Measurements from ENCODE around the gene STAT5A. TPM values are rescaled to one million over a fixed set of nuclear protein-coding genes. Genes with fewer than 3 reads are reported as not detected.
A peak's percentile ranks its signal among the peaks of the same experiment; 100 is the strongest.

The STAT5A gene
- total RNA-seq, 1 experiment from 2014 or later = 2.4 TPM

DNA sequence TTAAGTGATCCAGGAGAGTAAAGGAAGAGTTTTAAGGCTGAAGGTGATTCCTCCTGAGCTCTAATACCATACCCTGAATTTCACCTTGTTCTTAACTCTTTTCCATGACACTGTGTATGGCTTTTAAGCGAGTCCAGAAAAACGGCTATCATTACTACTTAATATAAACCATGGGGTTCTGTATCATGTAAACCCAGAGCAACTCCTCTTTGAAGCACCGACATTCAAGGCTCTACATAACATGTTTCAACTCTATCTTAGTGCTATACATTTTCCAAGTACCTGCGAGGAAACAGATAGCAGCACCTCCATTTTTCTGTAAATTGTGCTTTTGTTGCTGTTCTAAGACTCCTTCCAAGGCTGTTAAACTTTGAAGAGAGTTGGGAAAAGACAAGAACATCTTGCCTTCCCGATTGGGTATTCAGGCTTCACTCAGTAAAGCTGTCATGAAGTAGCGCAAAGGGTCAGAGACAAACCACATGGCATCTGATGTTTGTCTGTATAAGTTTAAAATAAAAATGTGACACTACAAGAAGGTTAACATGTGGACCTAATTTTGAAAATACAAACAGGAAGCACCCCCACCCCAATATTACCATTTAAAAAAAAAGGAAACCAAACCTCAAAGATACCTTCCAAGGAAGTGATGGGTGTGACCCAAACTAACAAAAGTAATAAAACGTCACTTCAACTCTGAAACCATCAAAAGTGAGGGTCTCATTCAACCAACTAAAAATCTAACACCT, 16.0 kb upstream of the STAT5A start:
- H3K4me1 Mint-ChIP-seq (ENCODE audit: low read depth, unreplicated experiment) = peaks cover 34% of the 10 kb centered on the region
- TF ChIP-seq, protein P1, sequence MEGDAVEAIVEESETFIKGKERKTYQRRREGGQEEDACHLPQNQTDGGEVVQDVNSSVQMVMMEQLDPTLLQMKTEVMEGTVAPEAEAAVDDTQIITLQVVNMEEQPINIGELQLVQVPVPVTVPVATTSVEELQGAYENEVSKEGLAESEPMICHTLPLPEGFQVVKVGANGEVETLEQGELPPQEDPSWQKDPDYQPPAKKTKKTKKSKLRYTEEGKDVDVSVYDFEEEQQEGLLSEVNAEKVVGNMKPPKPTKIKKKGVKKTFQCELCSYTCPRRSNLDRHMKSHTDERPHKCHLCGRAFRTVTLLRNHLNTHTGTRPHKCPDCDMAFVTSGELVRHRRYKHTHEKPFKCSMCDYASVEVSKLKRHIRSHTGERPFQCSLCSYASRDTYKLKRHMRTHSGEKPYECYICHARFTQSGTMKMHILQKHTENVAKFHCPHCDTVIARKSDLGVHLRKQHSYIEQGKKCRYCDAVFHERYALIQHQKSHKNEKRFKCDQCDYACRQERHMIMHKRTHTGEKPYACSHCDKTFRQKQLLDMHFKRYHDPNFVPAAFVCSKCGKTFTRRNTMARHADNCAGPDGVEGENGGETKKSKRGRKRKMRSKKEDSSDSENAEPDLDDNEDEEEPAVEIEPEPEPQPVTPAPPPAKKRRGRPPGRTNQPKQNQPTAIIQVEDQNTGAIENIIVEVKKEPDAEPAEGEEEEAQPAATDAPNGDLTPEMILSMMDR (IDR thresholded peaks at IDR 0.05; ENCODE audit: insufficient read depth in 1 of 2, low read depth in 1 of 2, low read length in 1 of 2, severe bottlenecking in 1 of 2, unreplicated experiment in 1 of 2) = no peak
- Histone ChIP-seq H3K4me1 (peaks cover 15% of the 10 kb centered on the region), H3K4me3 (ENCODE audit: low read depth, low read length) (no peak overlapping the region), H3K36me3 (ENCODE audit: control insufficient read depth, insufficient read depth, low read length) (no peaks in the 10 kb centered on the region), H3K9me3 (no peaks in the 10 kb centered on the region), H3K27me3 (replicated peaks; ENCODE audit: control insufficient read depth, insufficient read depth, low read length) (no peaks in the 10 kb centered on the region)
- ChIA-PET POLR2A (no interaction called here), CTCF (no interaction called here)
- no peaks in the 10 kb centered on the region for H3K36me3 Mint-ChIP-seq (ENCODE audit: insufficient read depth, unreplicated experiment)
- no TSS peak for BruUV-seq (replicated peaks)
- no peak overlapping the region for H3K27ac Mint-ChIP-seq (ENCODE audit: unreplicated experiment)
- intact Hi-C loops (cut with micrococcal nuclease; ENCODE audit: unreplicated experiment) = no loop called here
- no peak overlapping the region for H3K4me3 Mint-ChIP-seq (ENCODE audit: unreplicated experiment)
- no peaks in the 10 kb centered on the region for H3K27me3 Mint-ChIP-seq (ENCODE audit: insufficient read depth, unreplicated experiment)
- H3K9me3 Mint-ChIP-seq (ENCODE audit: unreplicated experiment) = no peaks in the 10 kb centered on the region
- no peak for DNase-seq

DNA sequence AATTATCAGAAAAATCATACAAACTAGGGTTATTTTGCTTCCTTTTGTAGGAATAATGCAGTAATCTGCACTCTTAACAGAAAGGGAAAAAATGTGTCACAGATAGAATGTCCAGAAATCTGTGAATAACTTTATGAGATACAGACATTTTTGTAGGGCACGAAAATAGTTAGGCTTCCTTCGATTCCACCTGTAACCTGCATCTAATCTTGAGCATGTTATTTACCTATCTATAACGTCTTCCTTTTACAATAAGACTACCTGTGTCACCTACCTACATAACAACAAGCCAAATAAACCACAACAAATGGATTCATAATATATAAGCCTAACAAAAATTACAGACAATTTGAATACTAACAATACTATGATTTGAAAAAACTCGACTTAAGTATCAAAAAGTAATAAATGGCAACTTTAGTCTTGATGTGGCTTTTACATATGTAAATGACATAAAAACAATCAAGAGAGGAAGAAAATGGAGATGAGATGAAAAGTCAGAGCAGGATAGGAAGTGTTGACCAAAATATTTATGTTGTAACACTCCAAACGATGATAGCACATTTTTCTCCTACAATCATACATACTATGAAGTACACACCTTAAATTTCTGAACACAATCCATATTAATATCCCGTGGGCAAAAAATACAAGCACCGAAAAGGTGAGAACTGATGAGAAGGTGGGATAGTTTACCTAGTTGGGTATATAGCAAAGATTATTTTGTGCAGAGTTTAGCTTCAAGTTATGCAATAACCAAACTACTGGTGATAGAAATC, 14.6 kb upstream of the STAT5A start:
- H3K4me1 ChIP-seq = peaks cover 11% of the 10 kb centered on the region
- CTCF ChIA-PET = interaction anchor here (1.1 kb wide), 2 partner anchors 22 to 52 kb away, joined by 3 to 6 read pairs; no protein-coding TSS in a partner anchor

DNA sequence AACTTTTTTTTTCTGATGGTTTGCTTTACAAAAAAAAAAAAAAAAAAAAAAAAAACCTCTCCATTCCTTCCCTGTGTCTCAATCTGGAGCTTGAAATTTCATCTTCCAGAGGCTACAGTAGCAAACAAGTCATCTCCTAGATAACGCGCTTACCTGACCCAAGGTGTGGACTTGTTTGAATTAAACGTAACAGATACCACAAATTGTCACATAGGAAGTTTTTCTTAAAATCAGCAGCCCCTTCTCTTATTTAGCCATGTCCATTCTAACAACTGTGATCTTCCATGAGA, 14.1 kb upstream of the STAT5A start:
- peaks cover 11% of the 10 kb centered on the region for H3K4me1 ChIP-seq
- POLR2A ChIA-PET = no interaction called here
- intact Hi-C loops (cut with micrococcal nuclease; ENCODE audit: unreplicated experiment) = no loop called here

More for the DNA sequence above, 14.6 kb upstream of the STAT5A start:
- Mint-ChIP-seq H3K27me3 (ENCODE audit: insufficient read depth, unreplicated experiment) (no peaks in the 10 kb centered on the region), H3K36me3 (ENCODE audit: insufficient read depth, unreplicated experiment) (no peaks in the 10 kb centered on the region), H3K9me3 (ENCODE audit: unreplicated experiment) (no peaks in the 10 kb centered on the region), H3K4me3 (ENCODE audit: unreplicated experiment) (no peak overlapping the region), H3K27ac (ENCODE audit: unreplicated experiment) (no peak overlapping the region), H3K4me1 (ENCODE audit: low read depth, unreplicated experiment) (peaks cover 27% of the 10 kb centered on the region)
- intact Hi-C loops (cut with micrococcal nuclease; ENCODE audit: unreplicated experiment) = no loop called here
- H3K36me3 ChIP-seq (ENCODE audit: control insufficient read depth, insufficient read depth, low read length) = no peaks in the 10 kb centered on the region
- POLR2A ChIA-PET = no interaction called here
- H3K4me3 ChIP-seq (ENCODE audit: low read depth, low read length) = no peak overlapping the region
- BruUV-seq (replicated peaks) = no TSS peak
- TF ChIP-seq, protein P1 (IDR thresholded peaks at IDR 0.05; ENCODE audit: insufficient read depth in 1 of 2, low read depth in 1 of 2, low read length in 1 of 2, severe bottlenecking in 1 of 2, unreplicated experiment in 1 of 2) = no peak
- no peaks in the 10 kb centered on the region for H3K27me3 ChIP-seq (replicated peaks; ENCODE audit: control insufficient read depth, insufficient read depth, low read length)
- DNase-seq = no peak
- no peaks in the 10 kb centered on the region for H3K9me3 ChIP-seq

More for the DNA sequence above, 14.1 kb upstream of the STAT5A start:
- Histone ChIP-seq H3K27me3 (replicated peaks; ENCODE audit: control insufficient read depth, insufficient read depth, low read length) (no peaks in the 10 kb centered on the region), H3K4me3 (ENCODE audit: low read depth, low read length) (no peak overlapping the region), H3K36me3 (ENCODE audit: control insufficient read depth, insufficient read depth, low read length) (no peaks in the 10 kb centered on the region), H3K9me3 (no peaks in the 10 kb centered on the region)
- BruUV-seq (replicated peaks) = no TSS peak
- no peaks in the 10 kb centered on the region for H3K27me3 Mint-ChIP-seq (ENCODE audit: insufficient read depth, unreplicated experiment)
- no peaks in the 10 kb centered on the region for H3K36me3 Mint-ChIP-seq (ENCODE audit: insufficient read depth, unreplicated experiment)
- H3K9me3 Mint-ChIP-seq (ENCODE audit: unreplicated experiment) = no peaks in the 10 kb centered on the region
- CTCF ChIA-PET = interaction anchor here (1.1 kb wide), 2 partner anchors 23 to 52 kb away, joined by 3 to 6 read pairs; no protein-coding TSS in a partner anchor
- peak overlapping the region; percentile 78 for H3K4me3 Mint-ChIP-seq (ENCODE audit: unreplicated experiment)
- TF ChIP-seq, protein P1 (IDR thresholded peaks at IDR 0.05; ENCODE audit: insufficient read depth in 1 of 2, low read depth in 1 of 2, low read length in 1 of 2, severe bottlenecking in 1 of 2, unreplicated experiment in 1 of 2) = no peak
- no peak for DNase-seq
- H3K27ac Mint-ChIP-seq (ENCODE audit: unreplicated experiment) = no peak overlapping the region
- peaks cover 27% of the 10 kb centered on the region for H3K4me1 Mint-ChIP-seq (ENCODE audit: low read depth, unreplicated experiment)

All from Caco-2 (cell line).